Mesothelial cell of epicardium (in vitro differentiated cells): Measurements from ENCODE around the gene NAGLU. TPM values are rescaled to one million over a fixed set of nuclear protein-coding genes. Genes with fewer than 3 reads are reported as not detected.
A peak's percentile ranks its signal among the peaks of the same experiment; 100 is the strongest.

ENCODE experiments used
- DNase-seq, 2 experiments: peaks; one replicate each; pipeline ENCODE4 v3.0.0; 2021; ENCODE audit warnings: low spot score in 2 of 2; ENCODE audit not compliant: unreplicated experiment in 2 of 2
- H3K27ac Mint-ChIP-seq: 2 replicates; pipeline ENCODE4 v1.8.0; 2021; ENCODE audit warnings: mixed read lengths
- H3K27me3 Mint-ChIP-seq: 2 replicates; pipeline ENCODE4 v1.8.0; 2021; ENCODE audit warnings: low read depth, mixed read lengths
- H3K36me3 Mint-ChIP-seq: 2 replicates; pipeline ENCODE4 v1.8.0; 2021; ENCODE audit warnings: mixed read lengths
- H3K4me1 Mint-ChIP-seq: 2 replicates; pipeline ENCODE4 v1.8.0; 2021; ENCODE audit warnings: mixed read lengths
- H3K4me3 Mint-ChIP-seq: 2 replicates; pipeline ENCODE4 v1.8.0; 2021; ENCODE audit warnings: mild to moderate bottlenecking, moderate library complexity, mixed read lengths
- H3K9me3 Mint-ChIP-seq: 2 replicates; pipeline ENCODE4 v1.8.0; 2021; ENCODE audit warnings: mixed read lengths
- total RNA-seq: library from RNA; stranded (reverse); gene quantifications from 3 replicates; pipeline ENCODE4 v1.2.1, GENCODE V29; 2021
- TF ChIP-seq, protein P1 (sequence below): fragments of 200-600 bp; sonication (generic); IDR thresholded peaks from one replicate; pipeline ENCODE4 v1.5.0; 2021; ENCODE audit warnings: antibody characterized with exemption; ENCODE audit not compliant: unreplicated experiment

NAGLU gene
- total RNA-seq, 1 donor from 2014 or later: 31.9 TPM

DNA sequence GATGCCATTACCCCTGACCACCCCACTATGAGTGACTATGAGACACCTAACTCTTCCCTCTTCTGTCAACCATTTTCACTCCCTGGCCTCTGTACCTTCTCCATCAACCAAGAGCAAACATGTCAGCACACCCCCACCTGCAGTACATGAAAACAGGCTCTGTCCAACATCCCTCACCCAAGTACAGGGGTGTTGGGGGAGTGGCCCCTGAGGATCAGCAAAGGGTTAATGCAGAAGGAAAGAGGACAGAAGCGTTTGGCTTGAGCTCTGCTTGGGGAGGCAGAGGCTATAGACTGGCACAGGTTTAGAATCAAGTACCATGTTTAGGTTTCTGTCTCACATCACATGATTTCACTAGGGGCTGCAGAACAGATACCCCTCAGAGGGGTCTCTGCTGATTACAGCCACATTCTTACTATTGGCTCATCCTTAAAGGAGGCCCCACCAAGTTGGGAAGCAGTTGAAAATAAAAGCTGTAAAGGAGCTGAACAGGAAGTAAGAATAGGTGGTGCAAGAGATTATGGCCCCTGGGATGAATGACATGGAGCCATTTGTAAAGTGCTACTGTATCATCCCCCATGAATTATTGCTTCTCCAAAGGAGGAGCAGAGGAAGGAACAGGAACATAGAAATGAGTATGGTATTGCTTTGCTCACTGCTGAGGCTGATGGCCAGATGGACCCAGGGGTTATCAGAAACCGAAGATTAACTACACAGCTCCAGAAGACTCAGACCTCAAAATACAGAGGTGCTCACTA, 43.9 kb downstream of the NAGLU start:
- DNase-seq: no peak
- Mint-ChIP-seq H3K9me3 (no peaks in the 10 kb centered on the region), H3K4me1 (peaks cover 26% of the 10 kb centered on the region), H3K36me3 (peaks cover 14% of the 10 kb centered on the region), H3K27ac (peak overlapping the region; percentile 76), H3K4me3 (no peak overlapping the region), H3K27me3 (no peaks in the 10 kb centered on the region)
- TF ChIP-seq, protein P1, sequence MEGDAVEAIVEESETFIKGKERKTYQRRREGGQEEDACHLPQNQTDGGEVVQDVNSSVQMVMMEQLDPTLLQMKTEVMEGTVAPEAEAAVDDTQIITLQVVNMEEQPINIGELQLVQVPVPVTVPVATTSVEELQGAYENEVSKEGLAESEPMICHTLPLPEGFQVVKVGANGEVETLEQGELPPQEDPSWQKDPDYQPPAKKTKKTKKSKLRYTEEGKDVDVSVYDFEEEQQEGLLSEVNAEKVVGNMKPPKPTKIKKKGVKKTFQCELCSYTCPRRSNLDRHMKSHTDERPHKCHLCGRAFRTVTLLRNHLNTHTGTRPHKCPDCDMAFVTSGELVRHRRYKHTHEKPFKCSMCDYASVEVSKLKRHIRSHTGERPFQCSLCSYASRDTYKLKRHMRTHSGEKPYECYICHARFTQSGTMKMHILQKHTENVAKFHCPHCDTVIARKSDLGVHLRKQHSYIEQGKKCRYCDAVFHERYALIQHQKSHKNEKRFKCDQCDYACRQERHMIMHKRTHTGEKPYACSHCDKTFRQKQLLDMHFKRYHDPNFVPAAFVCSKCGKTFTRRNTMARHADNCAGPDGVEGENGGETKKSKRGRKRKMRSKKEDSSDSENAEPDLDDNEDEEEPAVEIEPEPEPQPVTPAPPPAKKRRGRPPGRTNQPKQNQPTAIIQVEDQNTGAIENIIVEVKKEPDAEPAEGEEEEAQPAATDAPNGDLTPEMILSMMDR: no peak

DNA sequence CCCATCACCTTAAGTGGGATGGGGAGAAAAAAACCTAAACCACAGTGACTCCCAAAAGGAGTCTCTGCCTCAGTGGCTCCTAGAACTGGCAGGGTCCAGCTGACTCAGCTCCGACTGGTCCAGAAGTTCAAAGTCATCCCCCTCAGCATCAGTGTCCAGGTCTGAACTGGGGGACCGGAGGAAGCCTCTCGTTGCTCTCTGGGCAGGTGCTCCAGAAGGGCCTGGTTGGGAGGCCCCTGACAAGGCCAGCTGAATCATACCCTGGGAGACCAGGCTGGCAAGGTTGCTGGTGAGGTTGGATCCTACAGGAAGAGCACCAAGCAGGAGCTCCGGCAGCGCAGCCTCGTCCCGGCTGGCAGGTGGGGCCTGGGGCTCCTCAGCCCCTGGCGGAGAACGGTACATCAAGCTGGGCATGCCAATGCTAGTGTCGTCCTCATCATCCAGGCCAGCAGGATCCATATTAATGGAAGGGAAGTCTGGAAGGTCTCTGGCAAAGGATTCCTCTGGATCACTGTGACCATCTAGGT, 45.8 kb downstream of the NAGLU start:
- TF ChIP-seq, protein P1: no peak
- no peak for DNase-seq
- no peak overlapping the region for H3K27ac Mint-ChIP-seq
- no peaks in the 10 kb centered on the region for H3K27me3 Mint-ChIP-seq
- H3K9me3 Mint-ChIP-seq: no peaks in the 10 kb centered on the region
- H3K4me1 Mint-ChIP-seq: peaks cover 17% of the 10 kb centered on the region
- H3K4me3 Mint-ChIP-seq: no peak overlapping the region
- peaks cover 15% of the 10 kb centered on the region for H3K36me3 Mint-ChIP-seq

DNA sequence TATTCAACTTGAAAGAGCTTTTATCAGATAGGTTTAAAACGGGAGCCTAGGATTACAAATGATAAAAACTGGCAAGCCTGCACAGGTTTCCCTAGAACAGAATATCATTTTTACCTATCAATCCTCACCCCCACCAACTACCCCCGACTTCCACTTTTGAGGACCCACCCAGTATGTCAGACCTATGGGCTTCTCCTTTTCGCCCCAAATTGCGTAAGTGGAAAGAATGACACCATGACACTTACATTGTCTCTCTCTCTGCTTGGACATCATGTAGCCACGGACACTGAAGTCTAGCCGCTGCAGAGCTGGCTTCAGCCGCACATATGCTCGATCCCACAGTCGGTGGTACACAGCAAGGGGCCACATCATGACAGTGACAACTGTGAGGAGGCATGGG, 48.8 kb downstream of the NAGLU start:
- H3K4me3 Mint-ChIP-seq: no peak overlapping the region
- no peaks in the 10 kb centered on the region for H3K27me3 Mint-ChIP-seq
- no peak overlapping the region for H3K27ac Mint-ChIP-seq
- H3K9me3 Mint-ChIP-seq: no peaks in the 10 kb centered on the region
- no peaks in the 10 kb centered on the region for H3K4me1 Mint-ChIP-seq
- no peak for DNase-seq
- TF ChIP-seq, protein P1: no peak
- H3K36me3 Mint-ChIP-seq: peaks cover 26% of the 10 kb centered on the region

DNA sequence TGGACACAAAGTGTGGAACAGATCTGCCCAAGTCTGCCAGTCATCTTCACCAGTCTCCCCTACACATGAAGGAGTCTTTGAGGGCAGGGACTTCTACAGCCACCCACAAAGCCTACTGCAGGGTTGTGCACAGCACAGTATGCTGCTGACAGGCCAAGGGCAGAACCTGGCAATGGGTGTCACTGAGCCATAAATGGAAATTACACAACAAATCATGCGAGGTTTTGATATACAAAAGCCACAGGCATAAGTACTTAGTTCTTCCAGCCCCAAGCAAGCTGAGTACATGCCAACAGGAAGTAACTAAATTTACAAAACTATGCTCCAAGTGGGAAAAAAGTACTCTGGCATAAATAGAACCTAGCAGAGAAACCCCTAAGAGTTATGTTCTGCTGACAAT, 49.3 kb downstream of the NAGLU start:
- H3K4me3 Mint-ChIP-seq: no peak overlapping the region
- no peaks in the 10 kb centered on the region for H3K9me3 Mint-ChIP-seq
- no peaks in the 10 kb centered on the region for H3K27me3 Mint-ChIP-seq
- TF ChIP-seq, protein P1: no peak
- no peaks in the 10 kb centered on the region for H3K4me1 Mint-ChIP-seq
- peaks cover 26% of the 10 kb centered on the region for H3K36me3 Mint-ChIP-seq
- H3K27ac Mint-ChIP-seq: no peak overlapping the region
- no peak for DNase-seq

DNA sequence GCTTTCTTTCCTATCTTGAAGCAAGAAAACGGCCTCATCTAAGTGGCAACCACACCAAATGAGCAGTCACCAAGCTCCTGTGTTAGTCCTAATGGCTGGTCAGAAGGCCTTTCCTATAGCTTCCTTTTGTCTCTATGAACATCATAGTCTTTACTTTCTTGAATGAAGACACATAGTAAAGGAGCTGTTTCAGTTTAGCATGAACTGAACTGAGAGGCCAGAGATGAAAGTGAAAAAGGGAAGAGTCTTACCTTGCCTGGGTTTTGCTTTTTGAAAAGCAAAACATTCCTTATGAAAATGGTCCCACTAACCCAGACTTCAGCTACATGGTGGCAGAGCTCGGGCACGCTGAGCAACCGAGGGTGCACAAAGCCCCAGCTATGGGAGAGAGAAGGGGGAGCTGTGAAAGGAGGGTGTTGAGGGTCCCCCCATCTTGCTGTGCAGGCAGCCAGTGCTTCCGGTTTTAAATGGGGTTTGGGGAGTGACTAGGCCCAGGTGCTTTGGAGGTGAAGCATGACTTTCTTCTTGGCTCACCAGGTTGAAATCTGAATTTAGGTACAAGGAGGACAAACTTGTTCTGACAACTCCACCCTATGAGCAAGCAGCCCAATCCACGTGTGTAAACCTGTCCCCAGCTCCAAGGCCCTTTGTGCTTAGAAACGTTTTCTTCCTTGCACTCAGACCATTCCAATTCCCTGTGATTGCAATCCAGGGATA, 50.6 kb downstream of the NAGLU start:
- Mint-ChIP-seq H3K27ac (no peak overlapping the region), H3K4me3 (no peak overlapping the region), H3K4me1 (no peaks in the 10 kb centered on the region), H3K27me3 (no peaks in the 10 kb centered on the region), H3K36me3 (peaks cover 30% of the 10 kb centered on the region), H3K9me3 (no peaks in the 10 kb centered on the region)
- TF ChIP-seq, protein P1: no peak
- no peak for DNase-seq
